ENCODE measurements around the gene AOAH.

Gene AOAH

DNA sequence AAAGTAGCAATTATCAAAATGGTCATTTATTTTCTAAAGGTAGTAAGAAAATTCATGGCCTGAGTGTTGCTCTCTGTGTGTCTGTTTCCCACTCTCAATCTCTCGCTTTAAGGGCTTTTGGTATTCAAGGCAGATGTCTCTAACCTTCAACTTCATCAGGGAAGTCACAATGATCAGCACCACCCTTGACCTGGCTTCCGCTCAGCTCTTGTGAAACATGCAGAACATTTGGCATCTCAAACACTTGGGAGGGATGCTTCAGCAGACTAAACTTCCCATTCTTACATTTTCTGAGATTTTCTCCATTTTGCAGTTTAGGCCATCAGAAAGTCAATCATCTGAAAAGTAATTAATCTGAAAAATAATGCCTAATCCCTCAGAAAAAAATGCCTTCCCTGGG, 129.8 kb downstream of the AOAH start:
- TF ChIP-seq, protein P1, sequence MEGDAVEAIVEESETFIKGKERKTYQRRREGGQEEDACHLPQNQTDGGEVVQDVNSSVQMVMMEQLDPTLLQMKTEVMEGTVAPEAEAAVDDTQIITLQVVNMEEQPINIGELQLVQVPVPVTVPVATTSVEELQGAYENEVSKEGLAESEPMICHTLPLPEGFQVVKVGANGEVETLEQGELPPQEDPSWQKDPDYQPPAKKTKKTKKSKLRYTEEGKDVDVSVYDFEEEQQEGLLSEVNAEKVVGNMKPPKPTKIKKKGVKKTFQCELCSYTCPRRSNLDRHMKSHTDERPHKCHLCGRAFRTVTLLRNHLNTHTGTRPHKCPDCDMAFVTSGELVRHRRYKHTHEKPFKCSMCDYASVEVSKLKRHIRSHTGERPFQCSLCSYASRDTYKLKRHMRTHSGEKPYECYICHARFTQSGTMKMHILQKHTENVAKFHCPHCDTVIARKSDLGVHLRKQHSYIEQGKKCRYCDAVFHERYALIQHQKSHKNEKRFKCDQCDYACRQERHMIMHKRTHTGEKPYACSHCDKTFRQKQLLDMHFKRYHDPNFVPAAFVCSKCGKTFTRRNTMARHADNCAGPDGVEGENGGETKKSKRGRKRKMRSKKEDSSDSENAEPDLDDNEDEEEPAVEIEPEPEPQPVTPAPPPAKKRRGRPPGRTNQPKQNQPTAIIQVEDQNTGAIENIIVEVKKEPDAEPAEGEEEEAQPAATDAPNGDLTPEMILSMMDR (IDR thresholded peaks at IDR 0.05; ENCODE audit: low read length, missing control alignments): no peak
- no peak for DNase-seq (ENCODE audit: low read depth)
- no peak overlapping the region for H3K4me3 ChIP-seq (replicated peaks; ENCODE audit: low read depth, low read length)

DNA sequence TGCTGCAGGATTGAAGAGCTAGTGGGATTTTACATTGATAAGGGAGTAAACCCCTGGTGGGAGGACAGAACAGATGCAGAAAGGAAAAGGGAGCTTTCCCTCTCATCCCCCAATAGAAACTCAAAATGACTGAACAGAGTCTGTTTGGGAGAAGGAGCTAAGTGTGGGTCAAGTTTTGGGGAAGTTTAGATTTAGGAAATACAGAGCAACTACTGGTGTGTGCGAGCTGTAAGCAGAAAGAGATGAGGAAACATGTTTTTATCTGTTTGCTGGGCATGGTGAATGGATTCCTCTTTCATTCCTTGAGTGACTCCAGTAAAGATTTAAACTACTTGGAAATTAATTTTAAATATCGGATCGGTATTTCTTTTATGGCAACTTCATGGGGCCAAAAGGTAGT, 132.7 kb downstream of the AOAH start:
- no peak for DNase-seq (ENCODE audit: low read depth)
- H3K4me3 ChIP-seq (replicated peaks; ENCODE audit: low read depth, low read length): no peak overlapping the region
- TF ChIP-seq, protein P1 (IDR thresholded peaks at IDR 0.05; ENCODE audit: low read length, missing control alignments): no peak

DNA sequence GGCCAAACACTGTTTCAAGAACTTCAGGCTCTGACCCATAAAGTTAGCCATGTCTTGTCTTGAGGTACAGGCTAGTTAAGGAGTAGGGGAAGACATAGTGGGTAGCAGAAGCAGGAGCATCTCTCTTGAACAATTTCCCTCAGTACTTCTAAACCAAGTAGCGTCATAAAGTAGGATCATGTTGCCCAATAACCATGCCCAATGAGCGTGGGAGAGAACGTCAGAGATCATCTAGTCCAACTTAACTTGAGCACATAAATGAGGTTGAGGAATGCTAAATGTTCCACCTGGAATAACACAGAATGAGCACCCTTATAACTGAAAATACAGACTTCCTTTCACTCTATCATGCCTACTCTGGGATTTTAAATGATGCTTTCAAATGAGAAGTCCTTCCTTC, 134.9 kb downstream of the AOAH start:
- TF ChIP-seq, protein P1 (IDR thresholded peaks at IDR 0.05; ENCODE audit: low read length, missing control alignments): no peak

DNA sequence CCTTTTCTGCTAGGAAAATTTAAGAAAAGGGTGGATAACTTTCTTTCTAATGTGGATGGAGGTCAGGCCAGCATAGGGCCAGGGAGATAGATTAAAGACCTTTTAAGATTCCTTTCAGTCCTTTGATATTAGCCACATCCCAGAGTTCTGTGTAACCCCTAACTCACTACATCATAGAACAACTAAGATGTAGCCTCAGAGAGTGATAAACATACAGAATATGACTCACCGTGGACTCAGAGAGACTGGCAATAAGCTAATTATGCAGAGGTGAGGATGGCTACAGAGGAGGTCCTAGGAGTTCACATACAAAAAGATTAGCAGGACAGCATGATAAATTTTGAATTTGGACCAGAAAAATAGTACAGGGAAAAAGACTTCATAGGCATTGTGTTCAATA, 141.0 kb downstream of the AOAH start:
- no peak overlapping the region for H3K4me3 ChIP-seq (replicated peaks; ENCODE audit: low read depth, low read length)
- TF ChIP-seq, protein P1 (IDR thresholded peaks at IDR 0.05; ENCODE audit: low read length, missing control alignments): no peak
- no peak for DNase-seq (ENCODE audit: low read depth)

More for the DNA sequence above, 134.9 kb downstream of the AOAH start:
- H3K4me3 ChIP-seq (replicated peaks; ENCODE audit: low read depth, low read length): no peak overlapping the region
- no peak for DNase-seq (ENCODE audit: low read depth)

DNA sequence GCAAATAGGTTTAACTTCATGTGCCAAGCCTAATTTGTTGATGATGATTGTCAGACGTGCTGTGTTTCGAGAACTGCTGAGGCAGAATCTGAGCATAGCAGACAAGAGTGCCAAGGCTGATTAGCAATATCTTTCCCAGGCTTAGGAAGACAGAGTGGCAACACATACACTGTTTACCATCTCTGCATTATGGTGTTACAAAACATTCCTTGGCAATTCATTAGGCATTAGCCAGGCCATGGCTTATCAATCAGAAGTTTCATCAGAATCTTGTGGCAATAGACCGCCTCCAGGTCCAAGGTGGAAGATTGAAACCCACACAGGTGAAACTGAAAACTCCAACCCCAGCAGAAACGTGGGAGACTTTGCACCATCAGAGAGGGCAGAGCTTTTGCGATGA, 148.5 kb downstream of the AOAH start:
- no peak for DNase-seq (ENCODE audit: low read depth)
- no peak overlapping the region for H3K4me3 ChIP-seq (replicated peaks; ENCODE audit: low read depth, low read length)
- TF ChIP-seq, protein P1 (IDR thresholded peaks at IDR 0.05; ENCODE audit: low read length, missing control alignments): no peak

DNA sequence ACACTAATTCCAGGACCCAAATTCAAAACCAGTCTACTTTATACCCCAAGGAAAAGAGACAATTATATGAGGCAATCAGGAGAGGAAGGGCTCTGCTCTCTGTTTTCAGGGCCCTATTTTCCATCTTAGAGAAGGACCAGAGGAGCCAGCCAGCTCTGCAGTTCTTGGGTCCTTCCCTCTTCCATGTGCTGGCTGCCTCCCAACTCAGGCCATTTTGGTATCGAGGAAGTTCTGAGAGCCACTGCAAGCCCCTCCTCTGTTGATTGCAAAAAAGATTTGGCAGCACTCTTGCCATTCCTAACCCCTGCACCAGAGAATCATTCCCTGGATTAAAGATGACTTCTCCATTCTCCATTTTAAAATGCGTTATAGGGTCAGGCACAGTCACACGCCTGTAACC, 151.2 kb downstream of the AOAH start:
- H3K4me3 ChIP-seq (replicated peaks; ENCODE audit: low read depth, low read length): no peak overlapping the region
- TF ChIP-seq, protein P1 (IDR thresholded peaks at IDR 0.05; ENCODE audit: low read length, missing control alignments): no peak
- no peak for DNase-seq (ENCODE audit: low read depth)

DNA sequence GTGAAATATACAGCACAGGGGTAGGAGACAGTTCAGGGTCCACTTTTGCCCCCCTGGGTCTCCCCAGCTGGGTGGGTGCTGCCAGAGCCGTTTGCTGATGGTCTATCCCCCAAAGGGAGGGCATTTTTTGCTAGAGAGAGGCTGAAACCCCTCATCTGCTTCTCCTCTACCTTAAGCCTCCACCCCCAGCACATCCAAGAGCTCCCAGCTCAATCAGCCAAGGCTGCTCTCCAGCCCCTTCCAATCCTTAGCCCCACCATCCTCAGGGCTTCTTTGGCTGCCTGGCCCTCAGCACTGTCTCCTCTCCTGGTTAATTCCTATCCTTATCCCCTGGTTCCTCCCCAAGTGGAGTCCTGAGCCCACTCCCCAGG, 153.1 kb downstream of the AOAH start:
- TF ChIP-seq, protein P1 (IDR thresholded peaks at IDR 0.05; ENCODE audit: low read length, missing control alignments): no peak
- no peak for DNase-seq (ENCODE audit: low read depth)
- no peak overlapping the region for H3K4me3 ChIP-seq (replicated peaks; ENCODE audit: low read depth, low read length)
